GM21381 (cell line): ENCODE measurements around the gene TRIM43.
"Not testable (repeated sequence)": the region's sequence is repeated elsewhere in the genome, so short reads cannot be mapped to it uniquely, and the experiment has no call there.

Experiments used
- ATAC-seq: cut with Tn5 transposase; IDR thresholded peaks from one replicate; pipeline ENCODE4 v1.9.1; 2021; ENCODE audit warnings: mild to moderate bottlenecking, moderate library complexity; ENCODE audit not compliant: unreplicated experiment

The TRIM43 gene

GRCh38 chr2:95640515-95641288 lies 48.9 kb downstream of the TRIM43 start:
- ATAC-seq = not testable (repeated sequence)

GRCh38 chr2:95641289-95641575 lies 49.4 kb downstream of the TRIM43 start:
- not testable (repeated sequence) for ATAC-seq

GRCh38 chr2:95641787-95642186 lies 50.0 kb downstream of the TRIM43 start:
- not testable (repeated sequence) for ATAC-seq

- ATAC-seq = not testable (repeated sequence)
These were observed 50.6 kb downstream of the TRIM43 start for GRCh38 chr2:95642360-95642759.

- ATAC-seq = not testable (repeated sequence)
These were observed 51.1 kb downstream of the TRIM43 start for GRCh38 chr2:95642951-95643350.

- not testable (repeated sequence) for ATAC-seq
These were observed 53.5 kb downstream of the TRIM43 start for GRCh38 chr2:95645312-95645711.

GRCh38 chr2:95646274-95646994 lies 54.6 kb downstream of the TRIM43 start:
- ATAC-seq = not testable (repeated sequence)

- ATAC-seq = not testable (repeated sequence)
These were observed 57.2 kb downstream of the TRIM43 start for GRCh38 chr2:95648894-95649544.
